Measurements from ENCODE around the gene ABHD4. TPM values are rescaled to one million over a fixed set of nuclear protein-coding genes. Genes with fewer than 3 reads are reported as not detected.

ABHD4 gene
- total and polyA plus RNA-seq, 10 of the 15 experiments (the other 5 are each of a cell fraction or from before 2014, with no cell fraction given) = 5.4 to 28.7 (median 10.8) TPM

GRCh38 chr14:22607291-22607690 lies 9.2 kb downstream of the ABHD4 start:
- Histone ChIP-seq H3K4me2 (ENCODE audit: control insufficient read depth, insufficient read depth) (no peak overlapping the region), H3K9ac (ENCODE audit: control insufficient read depth, insufficient read depth, low read length) (no peak overlapping the region), H2AFZ (ENCODE audit: control insufficient read depth, low read depth, low read length) (no peak overlapping the region), H3K9me3 (replicated peaks; ENCODE audit: control insufficient read depth, insufficient read depth, low read length) (no peaks in the 10 kb centered on the region), H3K79me2 (ENCODE audit: control insufficient read depth, insufficient read depth, low read length) (no peaks in the 10 kb centered on the region), H3K27me3 (replicated peaks in 1 of 2; ENCODE audit: control insufficient read depth in 2 of 2, insufficient read depth in 2 of 2, low read length in 1 of 2) (no peaks in the 10 kb centered on the region), H3K4me3 (no peak overlapping the region), H4K20me1 (ENCODE audit: control insufficient read depth, insufficient read depth) (no peaks in the 10 kb centered on the region), H3K4me1 (ENCODE audit: control insufficient read depth, insufficient read depth, low read length) (no peaks in the 10 kb centered on the region), H3K36me3 (ENCODE audit: control insufficient read depth in 2 of 2, insufficient read depth in 2 of 2, low read length in 1 of 2) (peaks cover 1 to 11% of the 10 kb centered on the region in 2 experiments; a peak in 3 of 4 replicates), H3K27ac (ENCODE audit: control insufficient read depth, insufficient read depth) (no peak overlapping the region)
- WGBS (ENCODE audit: insufficient coverage, insufficient replicate concordance, low lambda C conversion rate, missing lambda C conversion rate) = 72% methylated on average over 3 of the region's 3 CpGs
- ChIA-PET SMC1A (ENCODE audit: uncharacterized antibody, unreplicated experiment) (interaction anchor here (0.7 to 1.2 kb wide), 3 partner anchors 18 to 120 kb away, joined by 3 read pairs; no protein-coding TSS in a partner anchor), CTCF (interaction anchor here (1.0 kb wide), 2 partner anchors 8 to 135 kb away, joined by 3 to 4 read pairs; no protein-coding TSS in a partner anchor), POLR2A (interaction anchor here (0.9 kb wide), 1 partner anchor 9 kb away, joined by 3 read pairs; the partner anchor contains the start of gene ABHD4), RAD21 (ENCODE audit: unreplicated experiment) (interaction anchor here (0.8 kb wide), 1 partner anchor 36 kb away, joined by 3 read pairs; no protein-coding TSS in a partner anchor)
- BruUV-seq (replicated peaks) = no TSS peak
- intact Hi-C loops (cut with micrococcal nuclease; ENCODE audit: unreplicated experiment) = no loop called here
- TF ChIP-seq ZNF384 (IDR thresholded peaks at IDR 0.05; ENCODE audit: borderline replicate concordance, low read depth, low read length) (no peak), YBX1 (IDR thresholded peaks at IDR 0.05) (no peak), SIX5 (IDR thresholded peaks at IDR 0.05; ENCODE audit: low read depth, low read length, severe bottlenecking) (no peak), CHD4 (IDR thresholded peaks at IDR 0.05) (no peak), ZNF24 (IDR thresholded peaks at IDR 0.05) (no peak), JUND (IDR thresholded peaks at IDR 0.05; ENCODE audit: low read depth, low read length) (no peak), FOXK2 (IDR thresholded peaks at IDR 0.05) (no peak), LARP7 (IDR thresholded peaks at IDR 0.05) (no peak), IRF3 (IDR thresholded peaks at IDR 0.05) (no peak), PBX3 (IDR thresholded peaks at IDR 0.05; ENCODE audit: insufficient replicate concordance, low read depth, low read length) (no peak), SUZ12 (IDR thresholded peaks at IDR 0.05; ENCODE audit: unreplicated experiment) (no peak), POLR2A (IDR thresholded peaks at IDR 0.05; ENCODE audit: low read depth, low read length) (no peak), BRCA1 (IDR thresholded peaks at IDR 0.05; ENCODE audit: low read depth, low read length) (no peak), SP1 (IDR thresholded peaks at IDR 0.05; ENCODE audit: low read depth, low read length) (no peak), YY1 (IDR thresholded peaks at IDR 0.05; ENCODE audit: low read depth, low read length) (no peak)
- TF ChIP-seq, protein P1, sequence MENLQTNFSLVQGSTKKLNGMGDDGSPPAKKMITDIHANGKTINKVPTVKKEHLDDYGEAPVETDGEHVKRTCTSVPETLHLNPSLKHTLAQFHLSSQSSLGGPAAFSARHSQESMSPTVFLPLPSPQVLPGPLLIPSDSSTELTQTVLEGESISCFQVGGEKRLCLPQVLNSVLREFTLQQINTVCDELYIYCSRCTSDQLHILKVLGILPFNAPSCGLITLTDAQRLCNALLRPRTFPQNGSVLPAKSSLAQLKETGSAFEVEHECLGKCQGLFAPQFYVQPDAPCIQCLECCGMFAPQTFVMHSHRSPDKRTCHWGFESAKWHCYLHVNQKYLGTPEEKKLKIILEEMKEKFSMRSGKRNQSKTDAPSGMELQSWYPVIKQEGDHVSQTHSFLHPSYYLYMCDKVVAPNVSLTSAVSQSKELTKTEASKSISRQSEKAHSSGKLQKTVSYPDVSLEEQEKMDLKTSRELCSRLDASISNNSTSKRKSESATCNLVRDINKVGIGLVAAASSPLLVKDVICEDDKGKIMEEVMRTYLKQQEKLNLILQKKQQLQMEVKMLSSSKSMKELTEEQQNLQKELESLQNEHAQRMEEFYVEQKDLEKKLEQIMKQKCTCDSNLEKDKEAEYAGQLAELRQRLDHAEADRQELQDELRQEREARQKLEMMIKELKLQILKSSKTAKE (IDR thresholded peaks at IDR 0.05; ENCODE audit: low read depth, poor library complexity, severe bottlenecking) = no peak
- ATAC-seq (no peak), FAIRE-seq (no peak), DNase-seq (ENCODE audit: low read depth, low spot score) (no peak)
- in situ Hi-C loops (cut with MboI) = no loop called here
